GM06990 (cell line): ENCODE results near the gene RASSF5.

Experiments
- DNase-seq: peaks from one replicate; pipeline ENCODE4 v3.0.0-alpha.2; 2011; ENCODE audit not compliant: insufficient read length; ENCODE audit errors: extremely low read depth
- H3K27me3 ChIP-seq: replicated peaks from 2 replicates; pipeline ENCODE4 v1.6.0; 2011; ENCODE audit warnings: low read length; ENCODE audit not compliant: control insufficient read depth, insufficient read depth
- H3K36me3 ChIP-seq: 2 replicates; pipeline ENCODE4 v1.5.1; 2011; ENCODE audit warnings: low read length; ENCODE audit not compliant: control insufficient read depth, insufficient read depth
- H3K4me3 ChIP-seq: replicated peaks from 2 replicates; pipeline ENCODE4 v1.5.1; 2011; ENCODE audit warnings: low read depth, mild to moderate bottlenecking, control low read depth, low read length
- TF ChIP-seq, protein P1 (sequence below): IDR thresholded peaks from 2 replicates; pipeline ENCODE4 v1.5.1; 2011; ENCODE audit warnings: low read length, control low read depth, mild to moderate bottlenecking, inconsistent platforms; ENCODE audit not compliant: insufficient read depth, poor library complexity, severe bottlenecking

Gene RASSF5

DNA sequence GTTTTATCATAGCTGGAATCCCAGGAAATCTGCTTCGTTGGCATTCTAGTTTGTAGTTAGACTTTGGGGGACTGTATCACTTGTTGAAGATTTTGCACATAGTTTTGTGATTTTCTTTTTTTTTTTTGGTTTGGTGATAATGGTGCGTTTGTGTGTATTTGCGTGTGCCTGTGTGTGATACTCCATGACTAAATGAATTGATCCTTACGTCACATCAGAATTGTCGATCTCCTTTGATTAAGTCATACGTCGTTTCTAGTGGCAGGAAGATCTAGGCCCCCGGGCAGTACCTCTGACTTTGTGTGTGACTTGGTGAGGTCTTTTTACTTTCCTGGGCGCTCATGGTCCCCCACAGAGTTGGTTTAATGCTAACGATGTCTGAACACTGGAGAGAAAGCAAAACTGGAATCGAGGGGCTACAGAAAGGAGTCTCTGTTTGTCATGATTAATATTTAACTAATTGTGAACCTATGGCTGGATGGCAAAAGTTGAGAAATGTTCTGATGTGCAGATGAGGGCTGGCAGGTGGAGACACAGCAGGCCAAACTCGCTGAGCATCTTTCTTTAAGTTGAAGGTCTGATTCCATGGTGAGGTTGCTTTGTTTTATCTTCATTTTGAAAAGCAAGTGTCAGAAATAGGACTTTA is 2.4 kb downstream of the RASSF5 start:
- no peak for DNase-seq
- TF ChIP-seq, protein P1, sequence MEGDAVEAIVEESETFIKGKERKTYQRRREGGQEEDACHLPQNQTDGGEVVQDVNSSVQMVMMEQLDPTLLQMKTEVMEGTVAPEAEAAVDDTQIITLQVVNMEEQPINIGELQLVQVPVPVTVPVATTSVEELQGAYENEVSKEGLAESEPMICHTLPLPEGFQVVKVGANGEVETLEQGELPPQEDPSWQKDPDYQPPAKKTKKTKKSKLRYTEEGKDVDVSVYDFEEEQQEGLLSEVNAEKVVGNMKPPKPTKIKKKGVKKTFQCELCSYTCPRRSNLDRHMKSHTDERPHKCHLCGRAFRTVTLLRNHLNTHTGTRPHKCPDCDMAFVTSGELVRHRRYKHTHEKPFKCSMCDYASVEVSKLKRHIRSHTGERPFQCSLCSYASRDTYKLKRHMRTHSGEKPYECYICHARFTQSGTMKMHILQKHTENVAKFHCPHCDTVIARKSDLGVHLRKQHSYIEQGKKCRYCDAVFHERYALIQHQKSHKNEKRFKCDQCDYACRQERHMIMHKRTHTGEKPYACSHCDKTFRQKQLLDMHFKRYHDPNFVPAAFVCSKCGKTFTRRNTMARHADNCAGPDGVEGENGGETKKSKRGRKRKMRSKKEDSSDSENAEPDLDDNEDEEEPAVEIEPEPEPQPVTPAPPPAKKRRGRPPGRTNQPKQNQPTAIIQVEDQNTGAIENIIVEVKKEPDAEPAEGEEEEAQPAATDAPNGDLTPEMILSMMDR, result no peak
- Histone ChIP-seq H3K36me3 (no peaks in the 10 kb centered on the region), H3K27me3 (no peaks in the 10 kb centered on the region), H3K4me3 (no peak overlapping the region)

- H3K4me3 ChIP-seq, result no peak overlapping the region
- TF ChIP-seq, protein P1, result no peak
- no peaks in the 10 kb centered on the region for H3K36me3 ChIP-seq
- no peak for DNase-seq
- H3K27me3 ChIP-seq, result no peaks in the 10 kb centered on the region
These were observed 3.0 kb downstream of the RASSF5 start for GRCh38 chr1:206510371-206510770.

DNA sequence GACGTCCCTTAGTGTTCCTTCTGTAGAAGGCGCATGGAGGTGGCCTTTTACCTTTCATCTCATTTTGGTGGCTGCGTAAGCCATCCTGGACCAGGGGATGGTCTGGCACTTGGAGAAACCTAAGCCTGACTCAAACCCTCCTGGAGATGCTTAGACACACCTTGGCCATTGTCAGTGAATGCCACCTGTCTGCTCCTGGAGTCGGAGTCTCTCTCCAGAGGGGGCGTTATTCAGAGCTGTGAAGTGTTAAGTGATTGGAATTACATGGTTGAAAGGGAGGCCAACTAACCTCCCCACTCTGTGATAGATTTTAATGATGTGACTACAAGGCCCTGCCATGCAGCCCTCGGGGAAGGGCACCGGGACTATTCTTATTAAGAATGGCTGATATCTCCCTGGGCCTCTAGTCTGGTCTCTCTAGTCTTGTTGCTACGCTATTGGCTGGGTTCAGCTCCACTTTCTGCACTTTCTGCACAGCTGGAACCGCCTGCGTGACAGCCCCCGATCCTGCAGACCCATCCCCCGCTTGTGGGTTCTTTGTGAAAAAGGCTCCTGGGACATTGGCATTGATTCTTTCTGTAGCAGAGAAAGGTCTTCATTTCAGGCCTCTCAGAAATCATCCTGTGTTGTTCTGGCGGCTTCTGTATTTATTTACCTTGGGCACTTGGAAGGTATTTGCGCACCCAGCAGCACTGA is 4.2 kb downstream of the RASSF5 start:
- Histone ChIP-seq H3K36me3 (no peaks in the 10 kb centered on the region), H3K4me3 (no peak overlapping the region), H3K27me3 (no peaks in the 10 kb centered on the region)
- TF ChIP-seq, protein P1, result no peak
- DNase-seq, result no peak

- no peak for DNase-seq
- Histone ChIP-seq H3K4me3 (no peak overlapping the region), H3K27me3 (no peaks in the 10 kb centered on the region), H3K36me3 (no peaks in the 10 kb centered on the region)
- TF ChIP-seq, protein P1, result no peak
These were observed 4.9 kb downstream of the RASSF5 start for GRCh38 chr1:206512058-206512850.

GRCh38 chr1:206512851-206513180 is 5.5 kb downstream of the RASSF5 start:
- TF ChIP-seq, protein P1, result no peak
- no peaks in the 10 kb centered on the region for H3K27me3 ChIP-seq

More at GRCh38 chr1:206512851-206513180, 5.5 kb downstream of the RASSF5 start:
- no peak for DNase-seq
- no peak overlapping the region for H3K4me3 ChIP-seq
- no peaks in the 10 kb centered on the region for H3K36me3 ChIP-seq
